GM23338 (cell line): Measurements from ENCODE around the gene SLC13A4. TPM values are rescaled to one million over a fixed set of nuclear protein-coding genes. Genes with fewer than 3 reads are reported as not detected.

Experiments used
- ATAC-seq: fragments of 200-7000 bp; cut with Tn5 transposase; 3 replicates; pipeline ENCODE4 v1.9.1; 2020
- DNase-seq: peaks from one replicate; pipeline ENCODE4 v3.0.0-alpha.2; 2015; ENCODE audit warnings: low spot score
- H2AFZ ChIP-seq: fragments of 200-600 bp; sonication (generic); 2 replicates; pipeline ENCODE4 v1.8.0; 2016; ENCODE audit warnings: antibody characterized with exemption, mild to moderate bottlenecking, moderate library complexity
- H3F3A ChIP-seq: fragments of 200-600 bp; sonication (generic); replicated peaks from 2 replicates; pipeline ENCODE4 v1.8.0; 2017; ENCODE audit warnings: antibody characterized with exemption, mixed run types, low read depth
- H3K27ac ChIP-seq: fragments of 200-600 bp; sonication (generic); 2 replicates; pipeline ENCODE4 v1.6.1; 2016; ENCODE audit warnings: low read depth
- H3K27me3 ChIP-seq: fragments of 200-600 bp; sonication (generic); 2 replicates; pipeline ENCODE4 v1.8.0; 2016; ENCODE audit warnings: mild to moderate bottlenecking, mixed run types, moderate library complexity; ENCODE audit not compliant: insufficient read depth
- H3K36me3 ChIP-seq: fragments of 200-600 bp; sonication (generic); 2 replicates; pipeline ENCODE4 v1.8.0; 2016; ENCODE audit warnings: mild to moderate bottlenecking; ENCODE audit not compliant: insufficient read depth
- H3K4me1 ChIP-seq: fragments of 200-600 bp; sonication (generic); 2 replicates; pipeline ENCODE4 v1.8.0; 2016; ENCODE audit warnings: mild to moderate bottlenecking, moderate library complexity; ENCODE audit not compliant: insufficient read depth
- H3K4me2 ChIP-seq: fragments of 200-600 bp; sonication (generic); 2 replicates; pipeline ENCODE4 v1.7.1; 2017; ENCODE audit warnings: mixed run types
- H3K4me3 ChIP-seq: fragments of 200-600 bp; sonication (generic); 2 replicates; pipeline ENCODE4 v1.6.1; 2016; ENCODE audit warnings: mixed run types
- H3K79me2 ChIP-seq: fragments of 200-600 bp; sonication (generic); replicated peaks from 2 replicates; pipeline ENCODE4 v1.8.0; 2017; ENCODE audit warnings: mild to moderate bottlenecking; ENCODE audit not compliant: insufficient read depth
- H3K9me2 ChIP-seq: fragments of 200-600 bp; sonication (generic); 2 replicates; pipeline ENCODE4 v1.8.0; 2017; ENCODE audit not compliant: insufficient read depth
- H4K20me1 ChIP-seq: fragments of 200-600 bp; sonication (generic); replicated peaks from 2 replicates; pipeline ENCODE4 v1.8.0; 2017; ENCODE audit warnings: mild to moderate bottlenecking; ENCODE audit not compliant: insufficient read depth
- H3K27ac Mint-ChIP-seq: 2 replicates; pipeline ENCODE4 v1.8.0; 2020; ENCODE audit warnings: inconsistent platforms, mild to moderate bottlenecking, moderate library complexity, mixed read lengths
- H3K27me3 Mint-ChIP-seq: 3 replicates; pipeline ENCODE4 v1.8.0; 2022; ENCODE audit warnings: low read depth, mild to moderate bottlenecking, moderate library complexity, mixed read lengths, inconsistent platforms; ENCODE audit not compliant: insufficient read depth, poor library complexity
- H3K36me3 Mint-ChIP-seq: 3 replicates; pipeline ENCODE4 v1.8.0; 2021; ENCODE audit warnings: low read depth, mild to moderate bottlenecking, inconsistent platforms, moderate library complexity, mixed read lengths
- H3K4me1 Mint-ChIP-seq: 3 replicates; pipeline ENCODE4 v1.8.0; 2020; ENCODE audit warnings: mild to moderate bottlenecking, inconsistent platforms, mixed read lengths
- H3K4me3 Mint-ChIP-seq: 3 replicates; pipeline ENCODE4 v1.8.0; 2021; ENCODE audit warnings: moderate library complexity, mild to moderate bottlenecking, inconsistent platforms, mixed read lengths
- H3K9me3 Mint-ChIP-seq: 3 replicates; pipeline ENCODE4 v1.8.0; 2020; ENCODE audit warnings: moderate library complexity, mild to moderate bottlenecking, inconsistent platforms, mixed read lengths
- CREB1 ChIP-seq: fragments of 250-450 bp; sonication (Bioruptor Pico); IDR thresholded peaks from 2 replicates; pipeline ENCODE4 v1.5.0; 2020; ENCODE audit warnings: low read depth, mild to moderate bottlenecking, moderate library complexity
- EZH2 ChIP-seq: fragments of 200-600 bp; sonication (generic); IDR thresholded peaks from one replicate; pipeline ENCODE4 v1.8.0; 2017; ENCODE audit warnings: antibody characterized with exemption, mild to moderate bottlenecking, low read depth; ENCODE audit not compliant: unreplicated experiment
- EZH2phosphoT487 ChIP-seq: fragments of 200-600 bp; sonication (generic); IDR thresholded peaks from one replicate; pipeline ENCODE4 v1.8.1; 2018; ENCODE audit warnings: antibody characterized with exemption; ENCODE audit not compliant: unreplicated experiment
- JUNB ChIP-seq: IDR thresholded peaks from one replicate; pipeline ENCODE4 v1.6.1; 2016; ENCODE audit warnings: antibody characterized with exemption; ENCODE audit not compliant: unreplicated experiment
- NANOG ChIP-seq: IDR thresholded peaks from 2 replicates; pipeline ENCODE4 v1.6.1; 2016; ENCODE audit warnings: antibody characterized with exemption, borderline replicate concordance
- POLR2AphosphoS5 ChIP-seq: IDR thresholded peaks from 2 replicates; pipeline ENCODE4 v1.6.1; 2016; ENCODE audit warnings: antibody characterized with exemption, low read depth
- STAT1 ChIP-seq: IDR thresholded peaks from one replicate; pipeline ENCODE4 v1.6.1; 2016; ENCODE audit warnings: antibody characterized with exemption; ENCODE audit not compliant: unreplicated experiment
- ZNF114 ChIP-seq: fragments of 250-450 bp; sonication (Bioruptor Pico); IDR thresholded peaks from 2 replicates; pipeline ENCODE4 v1.5.0; 2020; ENCODE audit warnings: mild to moderate bottlenecking, moderate library complexity
- ZNF331 ChIP-seq: fragments of 250-450 bp; sonication (Bioruptor Pico); IDR thresholded peaks from 2 replicates; pipeline ENCODE4 v1.5.0; 2020; ENCODE audit warnings: low read depth, mild to moderate bottlenecking, moderate library complexity
- polyA plus RNA-seq: library from polyadenylated mRNA; unstranded; fragments of >200 nt; fragmentation: Nextera tagmentation; extraction: Ambion mirVana; gene quantifications from 2 replicates; pipeline ENCODE4 v1.2.1, GENCODE V29; 2016
- total RNA-seq: library from RNA; depleted of rRNA; stranded (reverse); fragments of >200 nt; shearing (Covaris generic); gene quantifications from 2 replicates; pipeline ENCODE4 v1.2.3, GENCODE V29; 2014
- TF ChIP-seq, protein P1 (sequence below): IDR thresholded peaks from one replicate; pipeline ENCODE4 v1.6.1; 2018; ENCODE audit warnings: antibody characterized with exemption; ENCODE audit not compliant: unreplicated experiment
- TF ChIP-seq, protein P2 (sequence below): IDR thresholded peaks from 2 replicates; pipeline ENCODE4 v1.6.1; 2016; ENCODE audit warnings: antibody characterized with exemption
- TF ChIP-seq, protein P3 (sequence below), 2 experiments: fragments of 200-600 bp in 1 of 2; sonication (generic) in 1 of 2; conservative IDR thresholded peaks; 2 replicates each; pipeline versions ENCODE4 v1.5.1 to v1.6.1; 2016 to 2017; ENCODE audit warnings: antibody characterized with exemption in 2 of 2, low read depth in 2 of 2, mild to moderate bottlenecking in 2 of 2, moderate library complexity in 1 of 2
- TF ChIP-seq, protein P4 (sequence below): fragments of 250-450 bp; sonication (Bioruptor Pico); IDR thresholded peaks from 2 replicates; pipeline ENCODE4 v1.5.0; 2020; ENCODE audit warnings: mild to moderate bottlenecking, moderate library complexity

SLC13A4 gene
- total and polyA plus RNA-seq, 2 experiments from 2014 or later, result 1.7 to 2.3 TPM

DNA sequence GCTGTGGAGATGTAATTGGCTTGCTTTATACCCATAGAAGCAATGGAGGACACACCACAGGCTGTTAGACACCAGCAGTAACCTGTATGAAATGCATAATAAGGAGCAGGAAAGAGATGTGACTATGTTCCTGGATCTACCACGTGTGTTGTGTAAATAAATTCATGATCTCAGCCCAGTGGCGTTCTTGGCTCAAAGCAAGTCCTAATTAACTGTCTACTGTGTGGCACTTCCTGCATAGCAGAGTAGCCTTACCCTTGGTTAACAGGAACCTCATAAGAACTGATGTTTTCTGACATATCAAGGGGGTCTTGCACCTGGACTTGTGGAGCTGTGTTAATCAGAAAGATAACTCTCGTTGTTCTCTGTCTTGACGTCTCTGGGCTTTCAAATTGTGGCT is 46.3 kb upstream of the SLC13A4 start:
- no peaks in the 10 kb centered on the region for H3K4me1 ChIP-seq
- no peak overlapping the region for H3K27ac Mint-ChIP-seq
- no peaks in the 10 kb centered on the region for H4K20me1 ChIP-seq
- H3K4me3 ChIP-seq, result no peak overlapping the region
- H3K79me2 ChIP-seq, result no peaks in the 10 kb centered on the region
- DNase-seq, result no peak
- no peaks in the 10 kb centered on the region; the same call in 1 of the 2 replicates for H3K9me2 ChIP-seq
- no peak overlapping the region for H3K27ac ChIP-seq
- H3K36me3 Mint-ChIP-seq, result no peaks in the 10 kb centered on the region; the same call in 2 of the 3 replicates
- no peak for ATAC-seq
- TF ChIP-seq JUNB (no peak), EZH2phosphoT487 (no peak), ZNF331 (CRISPR knock-in tag) (no peak), POLR2AphosphoS5 (no peak), EZH2 (no peak), STAT1 (no peak), NANOG (no peak), ZNF114 (CRISPR knock-in tag) (no peak), CREB1 (CRISPR knock-in tag) (no peak)
- TF ChIP-seq, protein P1, sequence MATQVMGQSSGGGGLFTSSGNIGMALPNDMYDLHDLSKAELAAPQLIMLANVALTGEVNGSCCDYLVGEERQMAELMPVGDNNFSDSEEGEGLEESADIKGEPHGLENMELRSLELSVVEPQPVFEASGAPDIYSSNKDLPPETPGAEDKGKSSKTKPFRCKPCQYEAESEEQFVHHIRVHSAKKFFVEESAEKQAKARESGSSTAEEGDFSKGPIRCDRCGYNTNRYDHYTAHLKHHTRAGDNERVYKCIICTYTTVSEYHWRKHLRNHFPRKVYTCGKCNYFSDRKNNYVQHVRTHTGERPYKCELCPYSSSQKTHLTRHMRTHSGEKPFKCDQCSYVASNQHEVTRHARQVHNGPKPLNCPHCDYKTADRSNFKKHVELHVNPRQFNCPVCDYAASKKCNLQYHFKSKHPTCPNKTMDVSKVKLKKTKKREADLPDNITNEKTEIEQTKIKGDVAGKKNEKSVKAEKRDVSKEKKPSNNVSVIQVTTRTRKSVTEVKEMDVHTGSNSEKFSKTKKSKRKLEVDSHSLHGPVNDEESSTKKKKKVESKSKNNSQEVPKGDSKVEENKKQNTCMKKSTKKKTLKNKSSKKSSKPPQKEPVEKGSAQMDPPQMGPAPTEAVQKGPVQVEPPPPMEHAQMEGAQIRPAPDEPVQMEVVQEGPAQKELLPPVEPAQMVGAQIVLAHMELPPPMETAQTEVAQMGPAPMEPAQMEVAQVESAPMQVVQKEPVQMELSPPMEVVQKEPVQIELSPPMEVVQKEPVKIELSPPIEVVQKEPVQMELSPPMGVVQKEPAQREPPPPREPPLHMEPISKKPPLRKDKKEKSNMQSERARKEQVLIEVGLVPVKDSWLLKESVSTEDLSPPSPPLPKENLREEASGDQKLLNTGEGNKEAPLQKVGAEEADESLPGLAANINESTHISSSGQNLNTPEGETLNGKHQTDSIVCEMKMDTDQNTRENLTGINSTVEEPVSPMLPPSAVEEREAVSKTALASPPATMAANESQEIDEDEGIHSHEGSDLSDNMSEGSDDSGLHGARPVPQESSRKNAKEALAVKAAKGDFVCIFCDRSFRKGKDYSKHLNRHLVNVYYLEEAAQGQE, result no peak
- TF ChIP-seq, protein P2, sequence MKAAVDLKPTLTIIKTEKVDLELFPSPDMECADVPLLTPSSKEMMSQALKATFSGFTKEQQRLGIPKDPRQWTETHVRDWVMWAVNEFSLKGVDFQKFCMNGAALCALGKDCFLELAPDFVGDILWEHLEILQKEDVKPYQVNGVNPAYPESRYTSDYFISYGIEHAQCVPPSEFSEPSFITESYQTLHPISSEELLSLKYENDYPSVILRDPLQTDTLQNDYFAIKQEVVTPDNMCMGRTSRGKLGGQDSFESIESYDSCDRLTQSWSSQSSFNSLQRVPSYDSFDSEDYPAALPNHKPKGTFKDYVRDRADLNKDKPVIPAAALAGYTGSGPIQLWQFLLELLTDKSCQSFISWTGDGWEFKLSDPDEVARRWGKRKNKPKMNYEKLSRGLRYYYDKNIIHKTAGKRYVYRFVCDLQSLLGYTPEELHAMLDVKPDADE, result no peak
- TF ChIP-seq, protein P3, sequence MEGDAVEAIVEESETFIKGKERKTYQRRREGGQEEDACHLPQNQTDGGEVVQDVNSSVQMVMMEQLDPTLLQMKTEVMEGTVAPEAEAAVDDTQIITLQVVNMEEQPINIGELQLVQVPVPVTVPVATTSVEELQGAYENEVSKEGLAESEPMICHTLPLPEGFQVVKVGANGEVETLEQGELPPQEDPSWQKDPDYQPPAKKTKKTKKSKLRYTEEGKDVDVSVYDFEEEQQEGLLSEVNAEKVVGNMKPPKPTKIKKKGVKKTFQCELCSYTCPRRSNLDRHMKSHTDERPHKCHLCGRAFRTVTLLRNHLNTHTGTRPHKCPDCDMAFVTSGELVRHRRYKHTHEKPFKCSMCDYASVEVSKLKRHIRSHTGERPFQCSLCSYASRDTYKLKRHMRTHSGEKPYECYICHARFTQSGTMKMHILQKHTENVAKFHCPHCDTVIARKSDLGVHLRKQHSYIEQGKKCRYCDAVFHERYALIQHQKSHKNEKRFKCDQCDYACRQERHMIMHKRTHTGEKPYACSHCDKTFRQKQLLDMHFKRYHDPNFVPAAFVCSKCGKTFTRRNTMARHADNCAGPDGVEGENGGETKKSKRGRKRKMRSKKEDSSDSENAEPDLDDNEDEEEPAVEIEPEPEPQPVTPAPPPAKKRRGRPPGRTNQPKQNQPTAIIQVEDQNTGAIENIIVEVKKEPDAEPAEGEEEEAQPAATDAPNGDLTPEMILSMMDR (conservative IDR thresholded peaks at IDR 0.05; ENCODE audit: low read depth in 2 of 2), result no peak
- TF ChIP-seq, protein P4, sequence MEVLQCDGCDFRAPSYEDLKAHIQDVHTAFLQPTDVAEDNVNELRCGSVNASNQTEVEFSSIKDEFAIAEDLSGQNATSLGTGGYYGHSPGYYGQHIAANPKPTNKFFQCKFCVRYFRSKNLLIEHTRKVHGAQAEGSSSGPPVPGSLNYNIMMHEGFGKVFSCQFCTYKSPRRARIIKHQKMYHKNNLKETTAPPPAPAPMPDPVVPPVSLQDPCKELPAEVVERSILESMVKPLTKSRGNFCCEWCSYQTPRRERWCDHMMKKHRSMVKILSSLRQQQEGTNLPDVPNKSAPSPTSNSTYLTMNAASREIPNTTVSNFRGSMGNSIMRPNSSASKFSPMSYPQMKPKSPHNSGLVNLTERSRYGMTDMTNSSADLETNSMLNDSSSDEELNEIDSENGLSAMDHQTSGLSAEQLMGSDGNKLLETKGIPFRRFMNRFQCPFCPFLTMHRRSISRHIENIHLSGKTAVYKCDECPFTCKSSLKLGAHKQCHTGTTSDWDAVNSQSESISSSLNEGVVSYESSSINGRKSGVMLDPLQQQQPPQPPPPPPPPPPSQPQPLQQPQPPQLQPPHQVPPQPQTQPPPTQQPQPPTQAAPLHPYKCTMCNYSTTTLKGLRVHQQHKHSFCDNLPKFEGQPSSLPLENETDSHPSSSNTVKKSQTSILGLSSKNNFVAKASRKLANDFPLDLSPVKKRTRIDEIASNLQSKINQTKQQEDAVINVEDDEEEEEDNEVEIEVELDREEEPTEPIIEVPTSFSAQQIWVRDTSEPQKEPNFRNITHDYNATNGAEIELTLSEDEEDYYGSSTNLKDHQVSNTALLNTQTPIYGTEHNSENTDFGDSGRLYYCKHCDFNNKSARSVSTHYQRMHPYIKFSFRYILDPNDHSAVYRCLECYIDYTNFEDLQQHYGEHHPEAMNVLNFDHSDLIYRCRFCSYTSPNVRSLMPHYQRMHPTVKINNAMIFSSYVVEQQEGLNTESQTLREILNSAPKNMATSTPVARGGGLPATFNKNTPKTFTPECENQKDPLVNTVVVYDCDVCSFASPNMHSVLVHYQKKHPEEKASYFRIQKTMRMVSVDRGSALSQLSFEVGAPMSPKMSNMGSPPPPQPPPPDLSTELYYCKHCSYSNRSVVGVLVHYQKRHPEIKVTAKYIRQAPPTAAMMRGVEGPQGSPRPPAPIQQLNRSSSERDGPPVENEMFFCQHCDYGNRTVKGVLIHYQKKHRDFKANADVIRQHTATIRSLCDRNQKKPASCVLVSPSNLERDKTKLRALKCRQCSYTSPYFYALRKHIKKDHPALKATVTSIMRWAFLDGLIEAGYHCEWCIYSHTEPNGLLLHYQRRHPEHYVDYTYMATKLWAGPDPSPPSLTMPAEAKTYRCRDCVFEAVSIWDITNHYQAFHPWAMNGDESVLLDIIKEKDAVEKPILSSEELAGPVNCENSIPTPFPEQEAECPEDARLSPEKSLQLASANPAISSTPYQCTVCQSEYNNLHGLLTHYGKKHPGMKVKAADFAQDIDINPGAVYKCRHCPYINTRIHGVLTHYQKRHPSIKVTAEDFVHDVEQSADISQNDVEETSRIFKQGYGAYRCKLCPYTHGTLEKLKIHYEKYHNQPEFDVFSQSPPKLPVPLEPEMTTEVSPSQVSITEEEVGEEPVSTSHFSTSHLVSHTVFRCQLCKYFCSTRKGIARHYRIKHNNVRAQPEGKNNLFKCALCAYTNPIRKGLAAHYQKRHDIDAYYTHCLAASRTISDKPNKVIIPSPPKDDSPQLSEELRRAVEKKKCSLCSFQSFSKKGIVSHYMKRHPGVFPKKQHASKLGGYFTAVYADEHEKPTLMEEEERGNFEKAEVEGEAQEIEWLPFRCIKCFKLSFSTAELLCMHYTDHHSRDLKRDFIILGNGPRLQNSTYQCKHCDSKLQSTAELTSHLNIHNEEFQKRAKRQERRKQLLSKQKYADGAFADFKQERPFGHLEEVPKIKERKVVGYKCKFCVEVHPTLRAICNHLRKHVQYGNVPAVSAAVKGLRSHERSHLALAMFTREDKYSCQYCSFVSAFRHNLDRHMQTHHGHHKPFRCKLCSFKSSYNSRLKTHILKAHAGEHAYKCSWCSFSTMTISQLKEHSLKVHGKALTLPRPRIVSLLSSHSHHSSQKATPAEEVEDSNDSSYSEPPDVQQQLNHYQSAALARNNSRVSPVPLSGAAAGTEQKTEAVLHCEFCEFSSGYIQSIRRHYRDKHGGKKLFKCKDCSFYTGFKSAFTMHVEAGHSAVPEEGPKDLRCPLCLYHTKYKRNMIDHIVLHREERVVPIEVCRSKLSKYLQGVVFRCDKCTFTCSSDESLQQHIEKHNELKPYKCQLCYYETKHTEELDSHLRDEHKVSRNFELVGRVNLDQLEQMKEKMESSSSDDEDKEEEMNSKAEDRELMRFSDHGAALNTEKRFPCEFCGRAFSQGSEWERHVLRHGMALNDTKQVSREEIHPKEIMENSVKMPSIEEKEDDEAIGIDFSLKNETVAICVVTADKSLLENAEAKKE (CRISPR knock-in tag), result no peak
- H3K9me3 Mint-ChIP-seq, result peaks cover 17% of the 10 kb centered on the region
- peaks cover 19% of the 10 kb centered on the region for H3K4me1 Mint-ChIP-seq
- H3K27me3 ChIP-seq, result no peaks in the 10 kb centered on the region
- no peak overlapping the region for H2AFZ ChIP-seq
- H3K4me2 ChIP-seq, result no peak overlapping the region
- H3K36me3 ChIP-seq, result no peaks in the 10 kb centered on the region
- H3K27me3 Mint-ChIP-seq, result peaks cover 5% of the 10 kb centered on the region
- no peaks in the 10 kb centered on the region for H3F3A ChIP-seq
- no peak overlapping the region for H3K4me3 Mint-ChIP-seq
